Smooth muscle cell (in vitro differentiated cells): ENCODE data around the gene PDLIM4. TPM values are rescaled to one million over a fixed set of nuclear protein-coding genes. Genes with fewer than 3 reads are reported as not detected.

ENCODE experiments used
- DNase-seq: peaks from one replicate; lab custom pipeline; 2025; ENCODE audit not compliant: unreplicated experiment; lab: John Stamatoyannopoulos, UW
- H2AFZ ChIP-seq: fragments of 200-600 bp; sonication (generic); 2 replicates; pipeline ENCODE4 v1.6.0; 2016; ENCODE audit warnings: antibody characterized with exemption, low read depth, mild to moderate bottlenecking
- H3F3A ChIP-seq: fragments of 200-600 bp; sonication (generic); 2 replicates; pipeline ENCODE4 v1.6.0; 2017; ENCODE audit warnings: antibody characterized with exemption, low read depth
- H3K27ac ChIP-seq: fragments of 200-600 bp; sonication (generic); 2 replicates; pipeline ENCODE4 v1.5.1; 2016; ENCODE audit warnings: low read depth, mild to moderate bottlenecking
- H3K27me3 ChIP-seq: fragments of 200-600 bp; sonication (generic); 2 replicates; pipeline ENCODE4 v1.6.1; 2016; ENCODE audit warnings: low read depth, mild to moderate bottlenecking
- H3K36me3 ChIP-seq: fragments of 200-600 bp; sonication (generic); 2 replicates; pipeline ENCODE4 v1.5.1; 2016; ENCODE audit warnings: low read depth
- H3K4me1 ChIP-seq: fragments of 200-600 bp; sonication (generic); 2 replicates; pipeline ENCODE4 v1.5.1; 2016; ENCODE audit warnings: low read depth
- H3K4me2 ChIP-seq: fragments of 200-600 bp; sonication (generic); 2 replicates; pipeline ENCODE4 v1.6.0; 2016; ENCODE audit warnings: mild to moderate bottlenecking
- H3K4me3 ChIP-seq: fragments of 200-600 bp; sonication (generic); 2 replicates; pipeline ENCODE4 v1.5.1; 2016; ENCODE audit warnings: mild to moderate bottlenecking
- H3K79me2 ChIP-seq: fragments of 200-600 bp; sonication (generic); 2 replicates; pipeline ENCODE4 v1.6.0; 2016; ENCODE audit warnings: low read depth, mild to moderate bottlenecking
- H3K9ac ChIP-seq: fragments of 200-600 bp; sonication (generic); 2 replicates; pipeline ENCODE4 v1.6.0; 2016; ENCODE audit warnings: low read depth
- H3K9me3 ChIP-seq: fragments of 200-600 bp; sonication (generic); replicated peaks from 2 replicates; pipeline ENCODE4 v1.5.1; 2016; ENCODE audit warnings: low read depth
- H4K20me1 ChIP-seq: fragments of 200-600 bp; sonication (generic); 2 replicates; pipeline ENCODE4 v1.6.0; 2016; ENCODE audit warnings: low read depth
- WGBS: methylation state at CpG from one replicate; pipeline ENCODE4 v1.1.7; 2016; ENCODE audit warnings: low lambda C conversion rate; 5-methylcytosine and 5-hydroxymethylcytosine counted together
- polyA plus RNA-seq: library from polyadenylated mRNA; unstranded; fragments of >200 nt; fragmentation: Nextera tagmentation; extraction: Ambion mirVana; gene quantifications from 2 replicates; pipeline ENCODE4 v1.2.1, GENCODE V29; 2016
- total RNA-seq: library from RNA; depleted of rRNA; stranded (reverse); fragments of >200 nt; gene quantifications from 2 replicates; pipeline ENCODE4 v1.2.3, GENCODE V29; 2014
- TF ChIP-seq, protein P1 (sequence below): fragments of 200-600 bp; sonication (generic); IDR thresholded peaks from 2 replicates; pipeline ENCODE4 v1.5.1; 2017; ENCODE audit warnings: borderline replicate concordance, mild to moderate bottlenecking, antibody characterized with exemption; ENCODE audit not compliant: insufficient read depth, poor library complexity, severe bottlenecking

The PDLIM4 gene
- total and polyA plus RNA-seq, 2 experiments from 2014 or later = 93.8 to 275 TPM

DNA sequence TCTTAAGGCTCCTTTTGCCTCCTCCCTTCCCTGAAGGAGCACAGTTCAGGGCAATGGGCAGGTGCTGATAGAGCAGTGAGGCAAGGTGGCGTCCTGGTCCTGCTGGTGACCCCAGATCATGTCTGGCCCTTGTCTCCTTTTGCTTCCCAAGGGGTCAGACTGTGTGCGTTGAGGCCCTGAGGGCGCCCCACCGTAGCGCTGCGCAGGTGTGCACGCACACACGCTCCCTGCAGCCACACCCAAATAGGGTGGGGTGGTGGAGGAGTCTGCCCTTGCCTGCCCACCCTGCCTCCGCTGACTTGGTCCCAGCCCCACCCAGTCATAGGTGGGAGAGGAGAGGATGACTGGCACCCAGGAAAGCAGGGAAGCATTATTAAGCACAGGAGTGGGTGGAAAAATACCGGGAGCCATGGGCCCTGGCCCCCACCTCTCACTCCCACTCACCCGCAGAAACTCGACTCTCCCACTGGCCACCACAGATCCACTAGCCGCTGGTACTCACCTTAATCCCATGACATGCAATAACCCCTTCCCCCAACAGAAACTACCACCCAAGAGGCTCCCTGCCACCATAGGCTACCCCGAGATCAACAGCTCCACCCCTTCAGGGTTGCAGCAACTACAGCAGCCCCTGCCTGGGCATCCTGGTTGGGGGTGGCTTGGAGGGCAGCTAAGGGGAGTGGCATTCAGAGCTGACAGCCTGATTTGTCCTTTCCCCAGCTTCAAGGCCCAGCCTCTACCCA is 16.7 kb downstream of the PDLIM4 start:
- 92% methylated on average over 14 of the region's 14 CpGs for WGBS
- H3K4me3 ChIP-seq = no peak overlapping the region
- no peaks in the 10 kb centered on the region for H3K36me3 ChIP-seq
- DNase-seq = no peak
- TF ChIP-seq, protein P1, sequence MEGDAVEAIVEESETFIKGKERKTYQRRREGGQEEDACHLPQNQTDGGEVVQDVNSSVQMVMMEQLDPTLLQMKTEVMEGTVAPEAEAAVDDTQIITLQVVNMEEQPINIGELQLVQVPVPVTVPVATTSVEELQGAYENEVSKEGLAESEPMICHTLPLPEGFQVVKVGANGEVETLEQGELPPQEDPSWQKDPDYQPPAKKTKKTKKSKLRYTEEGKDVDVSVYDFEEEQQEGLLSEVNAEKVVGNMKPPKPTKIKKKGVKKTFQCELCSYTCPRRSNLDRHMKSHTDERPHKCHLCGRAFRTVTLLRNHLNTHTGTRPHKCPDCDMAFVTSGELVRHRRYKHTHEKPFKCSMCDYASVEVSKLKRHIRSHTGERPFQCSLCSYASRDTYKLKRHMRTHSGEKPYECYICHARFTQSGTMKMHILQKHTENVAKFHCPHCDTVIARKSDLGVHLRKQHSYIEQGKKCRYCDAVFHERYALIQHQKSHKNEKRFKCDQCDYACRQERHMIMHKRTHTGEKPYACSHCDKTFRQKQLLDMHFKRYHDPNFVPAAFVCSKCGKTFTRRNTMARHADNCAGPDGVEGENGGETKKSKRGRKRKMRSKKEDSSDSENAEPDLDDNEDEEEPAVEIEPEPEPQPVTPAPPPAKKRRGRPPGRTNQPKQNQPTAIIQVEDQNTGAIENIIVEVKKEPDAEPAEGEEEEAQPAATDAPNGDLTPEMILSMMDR = no peak
- H3K4me1 ChIP-seq = peaks cover 1% of the 10 kb centered on the region
- H2AFZ ChIP-seq = no peak overlapping the region
- peaks cover 54% of the 10 kb centered on the region for H4K20me1 ChIP-seq
- no peak overlapping the region for H3K4me2 ChIP-seq
- no peaks in the 10 kb centered on the region for H3F3A ChIP-seq
- no peaks in the 10 kb centered on the region for H3K27me3 ChIP-seq
- H3K9me3 ChIP-seq = no peaks in the 10 kb centered on the region
- no peak overlapping the region for H3K27ac ChIP-seq
- no peak overlapping the region for H3K9ac ChIP-seq
- no peaks in the 10 kb centered on the region for H3K79me2 ChIP-seq

DNA sequence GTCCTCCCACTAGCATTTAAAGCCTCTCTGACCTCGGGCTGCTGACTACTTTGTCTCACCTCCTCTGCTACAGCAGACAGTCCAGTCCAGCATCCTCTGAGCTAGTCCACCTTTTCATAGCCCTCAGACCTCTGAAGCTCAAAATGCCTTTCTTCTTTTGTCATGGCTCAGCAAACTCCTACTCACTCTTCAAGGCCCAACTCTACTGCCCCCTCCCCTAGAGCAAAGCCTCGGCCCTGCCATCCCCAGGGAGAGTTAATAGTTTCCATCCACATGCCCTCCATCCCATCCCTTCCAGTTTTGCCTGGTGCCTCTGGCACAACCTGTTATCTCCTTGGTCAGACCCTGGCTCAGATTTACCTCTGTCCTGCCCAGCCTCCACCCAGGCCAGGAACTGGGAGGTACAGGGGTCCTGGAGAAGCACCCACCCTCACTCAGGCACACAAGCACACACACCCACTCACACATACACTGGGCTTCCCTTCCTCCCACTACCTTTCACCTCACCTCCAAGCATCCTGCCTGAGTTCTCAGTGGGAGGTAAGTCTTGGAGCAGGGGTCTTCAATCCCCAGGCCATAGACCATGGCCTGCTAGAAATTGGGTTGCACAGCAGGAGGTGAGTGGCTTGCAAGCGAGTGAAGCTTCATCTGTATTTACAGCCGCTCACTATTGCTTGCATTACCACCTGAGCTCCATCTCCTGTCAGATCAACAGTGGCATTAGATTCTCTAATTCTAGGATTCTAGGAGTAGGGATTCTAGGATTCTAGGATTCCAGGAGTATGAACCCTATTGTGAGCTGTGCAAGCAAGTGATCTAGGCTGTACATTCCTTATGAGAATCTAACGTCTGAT is 18.1 kb downstream of the PDLIM4 start:
- TF ChIP-seq, protein P1 = no peak
- 78% methylated on average over 5 of the region's 5 CpGs for WGBS
- DNase-seq = no peak

DNA sequence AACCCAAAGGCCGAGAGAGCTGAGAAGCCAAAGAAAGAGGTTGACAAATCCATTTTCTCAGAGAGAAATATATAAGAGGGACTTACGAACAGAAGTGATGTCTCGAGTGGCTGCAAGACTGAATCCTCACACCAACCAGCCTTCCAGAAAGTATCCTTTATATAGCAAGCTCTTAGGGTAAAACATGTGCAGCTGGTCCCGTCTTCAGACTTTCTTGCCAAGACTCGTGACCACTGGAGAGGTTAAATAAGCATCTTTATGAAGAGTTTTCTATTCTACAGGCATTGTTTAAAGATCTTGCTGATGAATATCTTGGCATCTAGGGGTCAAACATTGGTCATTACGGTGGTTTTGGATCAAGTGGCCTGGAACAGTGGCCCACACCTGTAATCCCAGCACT is 19.8 kb downstream of the PDLIM4 start:
- H4K20me1 ChIP-seq = peaks cover 26% of the 10 kb centered on the region
- WGBS = 88% methylated on average over 6 of the region's 6 CpGs

More for the DNA sequence above, 18.1 kb downstream of the PDLIM4 start:
- Histone ChIP-seq H3K9ac (no peak overlapping the region), H3K4me1 (no peaks in the 10 kb centered on the region), H3K27me3 (no peaks in the 10 kb centered on the region), H3K9me3 (no peaks in the 10 kb centered on the region), H2AFZ (no peak overlapping the region), H3K4me2 (no peak overlapping the region), H3K27ac (no peak overlapping the region), H3K4me3 (no peak overlapping the region), H3K36me3 (no peaks in the 10 kb centered on the region), H3K79me2 (no peaks in the 10 kb centered on the region), H3F3A (no peaks in the 10 kb centered on the region), H4K20me1 (peaks cover 40% of the 10 kb centered on the region)

More for the DNA sequence above, 19.8 kb downstream of the PDLIM4 start:
- H3K9ac ChIP-seq = no peak overlapping the region
- no peak for DNase-seq
- H3K79me2 ChIP-seq = no peaks in the 10 kb centered on the region
- H2AFZ ChIP-seq = no peak overlapping the region
- TF ChIP-seq, protein P1 = no peak
- H3K4me2 ChIP-seq = no peak overlapping the region
- no peaks in the 10 kb centered on the region for H3F3A ChIP-seq
- H3K4me1 ChIP-seq = no peaks in the 10 kb centered on the region
- no peaks in the 10 kb centered on the region for H3K36me3 ChIP-seq
- no peak overlapping the region for H3K27ac ChIP-seq
- H3K27me3 ChIP-seq = no peaks in the 10 kb centered on the region
- H3K4me3 ChIP-seq = no peak overlapping the region
- H3K9me3 ChIP-seq = no peaks in the 10 kb centered on the region
